IMR-90 (cell line): ENCODE measurements around the gene MAP3K7CL.

Source experiments
- BHLHE40 ChIP-seq: fragments of 150-350 bp; IDR thresholded peaks from 2 replicates; pipeline ENCODE4 v1.6.1; 2016; ENCODE audit warnings: mild to moderate bottlenecking, low read depth, low read length
- CEBPB ChIP-seq: IDR thresholded peaks from 2 replicates; pipeline ENCODE4 v1.6.1; 2012; ENCODE audit warnings: low read depth, low read length, improper control_type of control experiment
- CTCF ChIP-seq: conservative IDR thresholded peaks from 2 replicates; pipeline ENCODE4 v1.5.1; 2012; ENCODE audit warnings: mild to moderate bottlenecking, low read depth, low read length, improper control_type of control experiment
- MAFK ChIP-seq: IDR thresholded peaks from 2 replicates; pipeline ENCODE4 v1.6.1; 2012; ENCODE audit warnings: low read depth, low read length, improper control_type of control experiment
- NFE2L2 ChIP-seq: fragments of 150-350 bp; IDR thresholded peaks from 2 replicates; pipeline ENCODE4 v1.6.1; 2016; ENCODE audit warnings: low read depth, mild to moderate bottlenecking, low read length
- POLR2A ChIP-seq: IDR thresholded peaks from 2 replicates; pipeline ENCODE4 v1.6.1; 2012; ENCODE audit warnings: mild to moderate bottlenecking, low read depth, low read length
- RAD21 ChIP-seq: IDR thresholded peaks from 2 replicates; pipeline ENCODE4 v1.6.1; 2012; ENCODE audit warnings: low read length, improper control_type of control experiment
- RCOR1 ChIP-seq: IDR thresholded peaks from 2 replicates; pipeline ENCODE4 v1.6.1; 2012; ENCODE audit warnings: mild to moderate bottlenecking, low read length, improper control_type of control experiment; ENCODE audit not compliant: insufficient replicate concordance
- RFX5 ChIP-seq: IDR thresholded peaks from 2 replicates; pipeline ENCODE4 v1.8.0; 2012; ENCODE audit warnings: low read depth, mild to moderate bottlenecking, low read length, moderate library complexity
- SMC3 ChIP-seq: fragments of 150-350 bp; IDR thresholded peaks from 2 replicates; pipeline ENCODE4 v1.6.1; 2016; ENCODE audit warnings: low read depth, mild to moderate bottlenecking, antibody characterized with exemption, low read length, moderate library complexity
- USF2 ChIP-seq: fragments of 150-350 bp; IDR thresholded peaks from 2 replicates; pipeline ENCODE4 v1.6.1; 2017; ENCODE audit warnings: mild to moderate bottlenecking, antibody characterized with exemption, low read length, low read depth

- no peak for TF ChIP-seq CEBPB
- TF ChIP-seq CTCF = no peak
- no peak for TF ChIP-seq SMC3
- no peak for TF ChIP-seq RAD21
- TF ChIP-seq USF2 = no peak
- TF ChIP-seq POLR2A = no peak
- TF ChIP-seq RCOR1 = no peak
- TF ChIP-seq MAFK = no peak
- TF ChIP-seq NFE2L2 = no peak
- TF ChIP-seq BHLHE40 = no peak
- TF ChIP-seq RFX5 = no peak
Observed at GRCh38 chr21:29182691-29183092, 52.2 kb downstream of the MAP3K7CL start.
